Measurements from ENCODE around the gene MS4A15. TPM values are rescaled to one million over a fixed set of nuclear protein-coding genes. Genes with fewer than 3 reads are reported as not detected.

MS4A15 gene
- total and polyA plus RNA-seq, 10 of the 15 experiments (the other 5 are each of a cell fraction or from before 2014, with no cell fraction given): 0.05 to 0.84 (median 0.45) TPM

- TF ChIP-seq MYC (IDR thresholded peaks at IDR 0.05; ENCODE audit: insufficient read depth, insufficient read length, insufficient replicate concordance, low read length, severe bottlenecking) (no peak), TCF12 (IDR thresholded peaks at IDR 0.05; ENCODE audit: low read depth, low read length) (no peak)
These were observed 20.4 kb downstream of the MS4A15 start (continued) for GRCh38 chr11:60777106-60777505.

- Histone ChIP-seq H3K9ac (ENCODE audit: control insufficient read depth, insufficient read depth, low read length) (no peak overlapping the region), H3K79me2 (ENCODE audit: control insufficient read depth, insufficient read depth, low read length) (no peaks in the 10 kb centered on the region), H4K20me1 (ENCODE audit: control insufficient read depth, insufficient read depth) (no peaks in the 10 kb centered on the region), H3K27me3 (replicated peaks in 1 of 2; ENCODE audit: control insufficient read depth in 2 of 2, insufficient read depth in 2 of 2, low read length in 1 of 2) (no peaks in the 10 kb centered on the region), H3K4me2 (ENCODE audit: control insufficient read depth, insufficient read depth) (no peak overlapping the region), H2AFZ (ENCODE audit: control insufficient read depth, low read depth, low read length) (no peak overlapping the region), H3K9me3 (replicated peaks; ENCODE audit: control insufficient read depth, insufficient read depth, low read length) (no peaks in the 10 kb centered on the region), H3K4me1 (ENCODE audit: control insufficient read depth, insufficient read depth, low read length) (peaks cover 7% of the 10 kb centered on the region), H3K4me3 (no peak overlapping the region), H3K36me3 (ENCODE audit: control insufficient read depth in 2 of 2, insufficient read depth in 2 of 2, low read length in 1 of 2) (no peaks in the 10 kb centered on the region), H3K27ac (ENCODE audit: control insufficient read depth, insufficient read depth) (no peak overlapping the region)
- 72% methylated on average over 2 of the region's 2 CpGs for WGBS (ENCODE audit: insufficient coverage, insufficient replicate concordance, low lambda C conversion rate, missing lambda C conversion rate)
- ChIA-PET SMC1A (ENCODE audit: uncharacterized antibody, unreplicated experiment) (interaction anchor here (0.7 to 12.5 kb wide), 9 partner anchors 13 to 124 kb away, joined by 3 to 143 read pairs (median 4); no protein-coding TSS in a partner anchor), CTCF (interaction anchor here (0.5 to 9.3 kb wide), 12 partner anchors 13 to 411 kb away, joined by 3 to 184 read pairs (median 19); partner anchors contain the start of gene PRPF19), RAD21 (ENCODE audit: unreplicated experiment) (interaction anchor here (1.5 to 8.4 kb wide), 4 partner anchors 14 to 110 kb away, joined by 3 to 119 read pairs (median 25); no protein-coding TSS in a partner anchor), POLR2A (interaction anchor here (1.4 to 2.1 kb wide), 3 partner anchors 12 to 126 kb away, joined by 3 to 7 read pairs (median 4); no protein-coding TSS in a partner anchor)
- no TSS peak for BruUV-seq (replicated peaks)
- no peak for TF ChIP-seq EED (IDR thresholded peaks at IDR 0.05; ENCODE audit: low read depth)
- TF ChIP-seq RB1 (IDR thresholded peaks at IDR 0.05; ENCODE audit: borderline replicate concordance): no peak
- TF ChIP-seq NFYB (IDR thresholded peaks at IDR 0.05; ENCODE audit: insufficient read depth, low read depth, low read length): no peak
- no peak for TF ChIP-seq TARDBP (IDR thresholded peaks at IDR 0.05; ENCODE audit: borderline replicate concordance)
- no peak for TF ChIP-seq POLR2AphosphoS5 (IDR thresholded peaks at IDR 0.05; ENCODE audit: low read length)
- TF ChIP-seq IRF3 (IDR thresholded peaks at IDR 0.05): no peak
- no peak for TF ChIP-seq ZNF384 (IDR thresholded peaks at IDR 0.05; ENCODE audit: borderline replicate concordance, low read depth, low read length)
- no peak for TF ChIP-seq CHD4 (IDR thresholded peaks at IDR 0.05)
- TF ChIP-seq SPI1 (IDR thresholded peaks at IDR 0.05; ENCODE audit: borderline replicate concordance, insufficient read depth, low read depth, low read length): no peak
- no peak for TF ChIP-seq SUPT20H (IDR thresholded peaks at IDR 0.05; ENCODE audit: borderline replicate concordance, control insufficient read depth, low read depth, low read length)
- no peak for TF ChIP-seq ZSCAN29 (IDR thresholded peaks at IDR 0.05)
- no peak for TF ChIP-seq TAF1 (IDR thresholded peaks at IDR 0.05; ENCODE audit: borderline replicate concordance, low read depth, low read length)
- TF ChIP-seq NR2C1 (IDR thresholded peaks at IDR 0.05): no peak
- TF ChIP-seq CHD1 (IDR thresholded peaks at IDR 0.05; ENCODE audit: low read depth, low read length): no peak
- no peak for TF ChIP-seq FOXM1 (IDR thresholded peaks at IDR 0.05; ENCODE audit: low read depth, low read length)
- TF ChIP-seq, protein P1, sequence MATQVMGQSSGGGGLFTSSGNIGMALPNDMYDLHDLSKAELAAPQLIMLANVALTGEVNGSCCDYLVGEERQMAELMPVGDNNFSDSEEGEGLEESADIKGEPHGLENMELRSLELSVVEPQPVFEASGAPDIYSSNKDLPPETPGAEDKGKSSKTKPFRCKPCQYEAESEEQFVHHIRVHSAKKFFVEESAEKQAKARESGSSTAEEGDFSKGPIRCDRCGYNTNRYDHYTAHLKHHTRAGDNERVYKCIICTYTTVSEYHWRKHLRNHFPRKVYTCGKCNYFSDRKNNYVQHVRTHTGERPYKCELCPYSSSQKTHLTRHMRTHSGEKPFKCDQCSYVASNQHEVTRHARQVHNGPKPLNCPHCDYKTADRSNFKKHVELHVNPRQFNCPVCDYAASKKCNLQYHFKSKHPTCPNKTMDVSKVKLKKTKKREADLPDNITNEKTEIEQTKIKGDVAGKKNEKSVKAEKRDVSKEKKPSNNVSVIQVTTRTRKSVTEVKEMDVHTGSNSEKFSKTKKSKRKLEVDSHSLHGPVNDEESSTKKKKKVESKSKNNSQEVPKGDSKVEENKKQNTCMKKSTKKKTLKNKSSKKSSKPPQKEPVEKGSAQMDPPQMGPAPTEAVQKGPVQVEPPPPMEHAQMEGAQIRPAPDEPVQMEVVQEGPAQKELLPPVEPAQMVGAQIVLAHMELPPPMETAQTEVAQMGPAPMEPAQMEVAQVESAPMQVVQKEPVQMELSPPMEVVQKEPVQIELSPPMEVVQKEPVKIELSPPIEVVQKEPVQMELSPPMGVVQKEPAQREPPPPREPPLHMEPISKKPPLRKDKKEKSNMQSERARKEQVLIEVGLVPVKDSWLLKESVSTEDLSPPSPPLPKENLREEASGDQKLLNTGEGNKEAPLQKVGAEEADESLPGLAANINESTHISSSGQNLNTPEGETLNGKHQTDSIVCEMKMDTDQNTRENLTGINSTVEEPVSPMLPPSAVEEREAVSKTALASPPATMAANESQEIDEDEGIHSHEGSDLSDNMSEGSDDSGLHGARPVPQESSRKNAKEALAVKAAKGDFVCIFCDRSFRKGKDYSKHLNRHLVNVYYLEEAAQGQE (IDR thresholded peaks at IDR 0.05; ENCODE audit: low read depth, low read length): no peak
- TF ChIP-seq ZNF207 (IDR thresholded peaks at IDR 0.05; ENCODE audit: borderline replicate concordance): no peak
- TF ChIP-seq, protein P2, sequence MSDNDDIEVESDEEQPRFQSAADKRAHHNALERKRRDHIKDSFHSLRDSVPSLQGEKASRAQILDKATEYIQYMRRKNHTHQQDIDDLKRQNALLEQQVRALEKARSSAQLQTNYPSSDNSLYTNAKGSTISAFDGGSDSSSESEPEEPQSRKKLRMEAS (IDR thresholded peaks at IDR 0.05; ENCODE audit: low read depth, low read length): no peak
- FAIRE-seq (peak; percentile 13), ATAC-seq (no peak), DNase-seq (ENCODE audit: low read depth, low spot score) (no peak)
- in situ Hi-C loops (cut with MboI): no loop called here
- intact Hi-C loops (cut with micrococcal nuclease; ENCODE audit: unreplicated experiment): no loop called here
These were observed 20.9 kb downstream of the MS4A15 start for GRCh38 chr11:60777572-60777971.

Measured in GM12878 (cell line).